Putamen (tissue), 1 donor: ENCODE results near the gene DEXI.

Source experiments
- DNase-seq: peaks from one replicate; pipeline ENCODE4 v3.0.0-alpha.2; 2016; ENCODE audit warnings: low spot score

DEXI gene

GRCh38 chr16:10892782-10893318 is 49.4 kb downstream of the DEXI start:
- no peak for DNase-seq

- DNase-seq = no peak
Measured at GRCh38 chr16:10889855-10890254, 52.4 kb downstream of the DEXI start.

GRCh38 chr16:10888320-10888937 is 53.8 kb downstream of the DEXI start:
- DNase-seq = no peak

GRCh38 chr16:10885246-10885645 is 57.0 kb downstream of the DEXI start:
- DNase-seq = peak; percentile 23

GRCh38 chr16:10883004-10883403 is 59.3 kb downstream of the DEXI start:
- no peak for DNase-seq

- no peak for DNase-seq
Measured at GRCh38 chr16:10881479-10882030, 60.7 kb downstream of the DEXI start.

GRCh38 chr16:10880594-10881452 is 61.4 kb downstream of the DEXI start:
- no peak for DNase-seq

- DNase-seq = no peak
Measured at GRCh38 chr16:10879681-10880589, 62.3 kb downstream of the DEXI start.
